Neural cell (in vitro differentiated cells): ENCODE measurements around the gene ELP1.
A peak's percentile ranks its signal among the peaks of the same experiment; 100 is the strongest.

Source experiments
- EP300 ChIP-seq: fragments of 450-650 bp; conservative IDR thresholded peaks from 2 replicates; pipeline ENCODE4 v1.6.1; 2014; ENCODE audit warnings: antibody characterized with exemption, mild to moderate bottlenecking, moderate library complexity; ENCODE audit not compliant: poor library complexity, severe bottlenecking
- EZH2 ChIP-seq: fragments of 200-600, 300-800 bp; shearing (Covaris generic), sonication (generic); IDR thresholded peaks from 2 replicates; pipeline ENCODE4 v1.6.1; 2014; ENCODE audit warnings: antibody characterized with exemption, low read length, borderline replicate concordance, mild to moderate bottlenecking; ENCODE audit not compliant: insufficient read depth, poor library complexity, severe bottlenecking
- MXI1 ChIP-seq: fragments of 450-650 bp; conservative IDR thresholded peaks from 2 replicates; pipeline ENCODE4 v1.6.1; 2014; ENCODE audit warnings: antibody characterized with exemption, mild to moderate bottlenecking; ENCODE audit not compliant: poor library complexity, severe bottlenecking
- POLR2AphosphoS5 ChIP-seq: IDR thresholded peaks from 2 replicates; pipeline ENCODE4 v1.6.1; 2012
- TAF1 ChIP-seq: IDR thresholded peaks from 2 replicates; pipeline ENCODE4 v1.6.1; 2012; ENCODE audit warnings: low read depth
- TF ChIP-seq, protein P1 (sequence below): fragments of 450-650 bp; IDR thresholded peaks from 2 replicates; pipeline ENCODE4 v1.5.1; 2014; ENCODE audit warnings: antibody characterized with exemption, mild to moderate bottlenecking, moderate library complexity; ENCODE audit not compliant: poor library complexity, severe bottlenecking

DNA sequence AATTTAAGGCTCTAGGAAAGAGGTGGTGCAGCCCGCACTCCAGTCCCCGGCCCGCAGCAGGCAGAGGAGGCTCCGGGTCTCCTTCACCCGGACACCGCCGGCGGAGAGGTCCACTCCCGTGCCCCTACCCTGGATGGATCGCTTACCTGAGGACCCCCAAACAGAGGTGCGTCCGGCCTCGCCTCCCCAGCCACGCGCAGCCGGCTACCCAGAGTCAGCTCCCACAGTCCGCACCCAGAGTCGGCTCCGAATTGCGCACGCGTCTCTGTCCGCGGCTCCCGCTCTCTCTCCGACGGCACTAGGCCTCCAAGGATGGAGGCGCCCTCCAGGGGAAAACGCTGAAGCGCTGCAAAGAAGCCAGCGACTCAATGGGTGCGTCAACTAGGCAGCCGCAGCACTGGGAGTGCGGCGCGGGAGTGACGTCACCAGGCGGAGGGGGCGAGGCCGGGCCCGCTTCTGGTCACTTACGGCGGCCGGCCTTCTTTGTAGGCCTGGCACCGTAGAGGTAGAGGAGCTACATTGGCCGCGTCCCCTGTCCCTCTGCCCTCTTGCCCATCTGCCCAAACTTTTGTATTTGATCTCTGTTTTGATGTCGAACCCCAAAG, at the start of gene ELP1:
- TF ChIP-seq POLR2AphosphoS5: peak; percentile 93
- peak; percentile 85 for TF ChIP-seq TAF1
- TF ChIP-seq MXI1: peak; percentile 42
- TF ChIP-seq, protein P1, sequence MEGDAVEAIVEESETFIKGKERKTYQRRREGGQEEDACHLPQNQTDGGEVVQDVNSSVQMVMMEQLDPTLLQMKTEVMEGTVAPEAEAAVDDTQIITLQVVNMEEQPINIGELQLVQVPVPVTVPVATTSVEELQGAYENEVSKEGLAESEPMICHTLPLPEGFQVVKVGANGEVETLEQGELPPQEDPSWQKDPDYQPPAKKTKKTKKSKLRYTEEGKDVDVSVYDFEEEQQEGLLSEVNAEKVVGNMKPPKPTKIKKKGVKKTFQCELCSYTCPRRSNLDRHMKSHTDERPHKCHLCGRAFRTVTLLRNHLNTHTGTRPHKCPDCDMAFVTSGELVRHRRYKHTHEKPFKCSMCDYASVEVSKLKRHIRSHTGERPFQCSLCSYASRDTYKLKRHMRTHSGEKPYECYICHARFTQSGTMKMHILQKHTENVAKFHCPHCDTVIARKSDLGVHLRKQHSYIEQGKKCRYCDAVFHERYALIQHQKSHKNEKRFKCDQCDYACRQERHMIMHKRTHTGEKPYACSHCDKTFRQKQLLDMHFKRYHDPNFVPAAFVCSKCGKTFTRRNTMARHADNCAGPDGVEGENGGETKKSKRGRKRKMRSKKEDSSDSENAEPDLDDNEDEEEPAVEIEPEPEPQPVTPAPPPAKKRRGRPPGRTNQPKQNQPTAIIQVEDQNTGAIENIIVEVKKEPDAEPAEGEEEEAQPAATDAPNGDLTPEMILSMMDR: peak; percentile 67
- TF ChIP-seq EZH2: no peak
- TF ChIP-seq EP300: peak; percentile 56
